Neural cell (in vitro differentiated cells): Measurements from ENCODE around the gene PTPN20. TPM values are rescaled to one million over a fixed set of nuclear protein-coding genes. Genes with fewer than 3 reads are reported as not detected.

Experiments used
- H2AFZ ChIP-seq: fragments of 200-600, 300-800 bp; sonication (generic), shearing (Covaris generic); 2 replicates; pipeline ENCODE4 v1.6.0; 2014; ENCODE audit warnings: low read depth, mild to moderate bottlenecking, antibody characterized with exemption, low read length, moderate library complexity
- H3F3A ChIP-seq: fragments of 200-600 bp; shearing (Covaris generic); 2 replicates; pipeline ENCODE4 v1.6.1; 2016; ENCODE audit warnings: mild to moderate bottlenecking, moderate library complexity, mixed read lengths, antibody characterized with exemption, low read length; ENCODE audit not compliant: insufficient read depth, poor library complexity, severe bottlenecking
- H3K27ac ChIP-seq: fragments of 200-600, 300-800 bp; sonication (generic), shearing (Covaris generic); 2 replicates; pipeline ENCODE4 v1.5.1; 2014; ENCODE audit warnings: mild to moderate bottlenecking, low read length, moderate library complexity
- H3K27me3 ChIP-seq: fragments of 300-800, 200-600 bp; sonication (generic), shearing (Covaris generic); 2 replicates; pipeline ENCODE4 v1.6.0; 2014; ENCODE audit warnings: mild to moderate bottlenecking, low read depth, low read length, moderate library complexity; ENCODE audit not compliant: insufficient read depth
- H3K36me3 ChIP-seq: fragments of 300-800, 200-600 bp; sonication (generic), shearing (Covaris generic); 2 replicates; pipeline ENCODE4 v1.5.1; 2014; ENCODE audit warnings: mild to moderate bottlenecking, antibody characterized with exemption, low read length, moderate library complexity; ENCODE audit not compliant: insufficient read depth
- H3K4me2 ChIP-seq: fragments of 300-800, 200-600 bp; sonication (generic), shearing (Covaris generic); 2 replicates; pipeline ENCODE4 v1.6.0; 2014; ENCODE audit warnings: mild to moderate bottlenecking, low read length
- H3K4me3 ChIP-seq: fragments of 300-800, 200-600 bp; sonication (generic), shearing (Covaris generic); 2 replicates; pipeline ENCODE4 v1.5.1; 2014; ENCODE audit warnings: mild to moderate bottlenecking, low read length, moderate library complexity
- H3K79me2 ChIP-seq: fragments of 200-600 bp; shearing (Covaris generic); replicated peaks from 2 replicates; pipeline ENCODE4 v1.6.0; 2014; ENCODE audit warnings: mild to moderate bottlenecking, low read length, moderate library complexity; ENCODE audit not compliant: insufficient read depth
- H3K9ac ChIP-seq: fragments of 300-800, 200-600 bp; sonication (generic), shearing (Covaris generic); 2 replicates; pipeline ENCODE4 v1.6.1; 2016; ENCODE audit warnings: mild to moderate bottlenecking, low read length, mixed read lengths
- H3K9me2 ChIP-seq: fragments of 200-600 bp; shearing (Covaris generic); 2 replicates; pipeline ENCODE4 v1.6.1; 2016; ENCODE audit warnings: mild to moderate bottlenecking, low read length, mixed read lengths; ENCODE audit not compliant: insufficient read depth
- H3K9me3 ChIP-seq: fragments of 200-600, 300-800 bp; sonication (generic), shearing (Covaris generic); 2 replicates; pipeline ENCODE4 v1.6.1; 2016; ENCODE audit warnings: mild to moderate bottlenecking, mixed run types, low read length, moderate library complexity, mixed read lengths
- H4K20me1 ChIP-seq: fragments of 200-600 bp; shearing (Covaris generic); 2 replicates; pipeline ENCODE4 v1.6.1; 2016; ENCODE audit warnings: mild to moderate bottlenecking, mixed run types; ENCODE audit not compliant: insufficient read depth
- EP300 ChIP-seq: fragments of 450-650 bp; conservative IDR thresholded peaks from 2 replicates; pipeline ENCODE4 v1.6.1; 2014; ENCODE audit warnings: antibody characterized with exemption, mild to moderate bottlenecking, moderate library complexity; ENCODE audit not compliant: poor library complexity, severe bottlenecking
- EZH2 ChIP-seq: fragments of 200-600, 300-800 bp; shearing (Covaris generic), sonication (generic); IDR thresholded peaks from 2 replicates; pipeline ENCODE4 v1.6.1; 2014; ENCODE audit warnings: antibody characterized with exemption, low read length, borderline replicate concordance, mild to moderate bottlenecking; ENCODE audit not compliant: insufficient read depth, poor library complexity, severe bottlenecking
- MXI1 ChIP-seq: fragments of 450-650 bp; conservative IDR thresholded peaks from 2 replicates; pipeline ENCODE4 v1.6.1; 2014; ENCODE audit warnings: antibody characterized with exemption, mild to moderate bottlenecking; ENCODE audit not compliant: poor library complexity, severe bottlenecking
- POLR2AphosphoS5 ChIP-seq: IDR thresholded peaks from 2 replicates; pipeline ENCODE4 v1.6.1; 2012
- RAD21 ChIP-seq: fragments of 450-650 bp; conservative IDR thresholded peaks from 2 replicates; pipeline ENCODE4 v1.6.1; 2014; ENCODE audit warnings: antibody characterized with exemption, mild to moderate bottlenecking, moderate library complexity
- SMC3 ChIP-seq: fragments of 450-650 bp; conservative IDR thresholded peaks from 2 replicates; pipeline ENCODE4 v1.6.1; 2014; ENCODE audit warnings: antibody characterized with exemption, mild to moderate bottlenecking, moderate library complexity; ENCODE audit not compliant: poor library complexity
- TAF1 ChIP-seq: IDR thresholded peaks from 2 replicates; pipeline ENCODE4 v1.6.1; 2012; ENCODE audit warnings: low read depth
- polyA plus RNA-seq: library from polyadenylated mRNA; depleted of rRNA; stranded (reverse); fragments of >200 nt; gene quantifications from 2 replicates; pipeline ENCODE4 v1.2.3, GENCODE V29; 2014
- TF ChIP-seq, protein P1 (sequence below): IDR thresholded peaks from 2 replicates; pipeline ENCODE4 v1.6.1; 2012; ENCODE audit warnings: borderline replicate concordance
- TF ChIP-seq, protein P2 (sequence below): fragments of 450-650 bp; IDR thresholded peaks from 2 replicates; pipeline ENCODE4 v1.5.1; 2014; ENCODE audit warnings: antibody characterized with exemption, mild to moderate bottlenecking, moderate library complexity; ENCODE audit not compliant: poor library complexity, severe bottlenecking

Gene PTPN20
- polyA plus RNA-seq, 1 donor from 2014 or later = not detected

DNA sequence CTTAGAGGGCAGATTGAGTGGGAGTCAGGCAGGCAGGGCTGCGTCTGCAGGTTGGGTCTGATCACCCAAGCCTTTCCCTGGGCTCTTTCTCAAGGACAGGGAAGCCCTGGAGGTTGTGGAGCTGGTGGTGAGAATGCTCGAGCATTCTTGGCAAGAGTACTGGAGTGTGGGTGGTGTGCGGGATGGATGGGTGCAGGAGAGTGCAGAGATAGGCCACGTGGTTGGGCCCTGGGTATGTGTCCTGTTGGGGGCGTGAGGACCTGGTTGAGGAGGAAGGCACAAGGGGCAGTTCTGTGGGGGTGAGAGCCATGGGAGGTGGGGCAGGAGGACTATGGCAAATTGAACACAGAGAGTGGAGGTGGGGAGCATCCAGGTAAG lies 135.9 kb downstream of the PTPN20 start:
- no peak overlapping the region for H3K4me3 ChIP-seq
- no peak for TF ChIP-seq TAF1
- TF ChIP-seq, protein P1, sequence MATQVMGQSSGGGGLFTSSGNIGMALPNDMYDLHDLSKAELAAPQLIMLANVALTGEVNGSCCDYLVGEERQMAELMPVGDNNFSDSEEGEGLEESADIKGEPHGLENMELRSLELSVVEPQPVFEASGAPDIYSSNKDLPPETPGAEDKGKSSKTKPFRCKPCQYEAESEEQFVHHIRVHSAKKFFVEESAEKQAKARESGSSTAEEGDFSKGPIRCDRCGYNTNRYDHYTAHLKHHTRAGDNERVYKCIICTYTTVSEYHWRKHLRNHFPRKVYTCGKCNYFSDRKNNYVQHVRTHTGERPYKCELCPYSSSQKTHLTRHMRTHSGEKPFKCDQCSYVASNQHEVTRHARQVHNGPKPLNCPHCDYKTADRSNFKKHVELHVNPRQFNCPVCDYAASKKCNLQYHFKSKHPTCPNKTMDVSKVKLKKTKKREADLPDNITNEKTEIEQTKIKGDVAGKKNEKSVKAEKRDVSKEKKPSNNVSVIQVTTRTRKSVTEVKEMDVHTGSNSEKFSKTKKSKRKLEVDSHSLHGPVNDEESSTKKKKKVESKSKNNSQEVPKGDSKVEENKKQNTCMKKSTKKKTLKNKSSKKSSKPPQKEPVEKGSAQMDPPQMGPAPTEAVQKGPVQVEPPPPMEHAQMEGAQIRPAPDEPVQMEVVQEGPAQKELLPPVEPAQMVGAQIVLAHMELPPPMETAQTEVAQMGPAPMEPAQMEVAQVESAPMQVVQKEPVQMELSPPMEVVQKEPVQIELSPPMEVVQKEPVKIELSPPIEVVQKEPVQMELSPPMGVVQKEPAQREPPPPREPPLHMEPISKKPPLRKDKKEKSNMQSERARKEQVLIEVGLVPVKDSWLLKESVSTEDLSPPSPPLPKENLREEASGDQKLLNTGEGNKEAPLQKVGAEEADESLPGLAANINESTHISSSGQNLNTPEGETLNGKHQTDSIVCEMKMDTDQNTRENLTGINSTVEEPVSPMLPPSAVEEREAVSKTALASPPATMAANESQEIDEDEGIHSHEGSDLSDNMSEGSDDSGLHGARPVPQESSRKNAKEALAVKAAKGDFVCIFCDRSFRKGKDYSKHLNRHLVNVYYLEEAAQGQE = no peak
- TF ChIP-seq POLR2AphosphoS5 = no peak
- TF ChIP-seq SMC3 = no peak
- no peak for TF ChIP-seq EP300
- TF ChIP-seq EZH2 = no peak
- TF ChIP-seq, protein P2, sequence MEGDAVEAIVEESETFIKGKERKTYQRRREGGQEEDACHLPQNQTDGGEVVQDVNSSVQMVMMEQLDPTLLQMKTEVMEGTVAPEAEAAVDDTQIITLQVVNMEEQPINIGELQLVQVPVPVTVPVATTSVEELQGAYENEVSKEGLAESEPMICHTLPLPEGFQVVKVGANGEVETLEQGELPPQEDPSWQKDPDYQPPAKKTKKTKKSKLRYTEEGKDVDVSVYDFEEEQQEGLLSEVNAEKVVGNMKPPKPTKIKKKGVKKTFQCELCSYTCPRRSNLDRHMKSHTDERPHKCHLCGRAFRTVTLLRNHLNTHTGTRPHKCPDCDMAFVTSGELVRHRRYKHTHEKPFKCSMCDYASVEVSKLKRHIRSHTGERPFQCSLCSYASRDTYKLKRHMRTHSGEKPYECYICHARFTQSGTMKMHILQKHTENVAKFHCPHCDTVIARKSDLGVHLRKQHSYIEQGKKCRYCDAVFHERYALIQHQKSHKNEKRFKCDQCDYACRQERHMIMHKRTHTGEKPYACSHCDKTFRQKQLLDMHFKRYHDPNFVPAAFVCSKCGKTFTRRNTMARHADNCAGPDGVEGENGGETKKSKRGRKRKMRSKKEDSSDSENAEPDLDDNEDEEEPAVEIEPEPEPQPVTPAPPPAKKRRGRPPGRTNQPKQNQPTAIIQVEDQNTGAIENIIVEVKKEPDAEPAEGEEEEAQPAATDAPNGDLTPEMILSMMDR = no peak
- TF ChIP-seq MXI1 = no peak
- TF ChIP-seq RAD21 = no peak
- no peaks in the 10 kb centered on the region for H3K79me2 ChIP-seq
- no peaks in the 10 kb centered on the region for H3K36me3 ChIP-seq
- no peaks in the 10 kb centered on the region for H4K20me1 ChIP-seq
- H3F3A ChIP-seq = no peaks in the 10 kb centered on the region
- no peak overlapping the region for H2AFZ ChIP-seq
- no peak overlapping the region for H3K4me2 ChIP-seq
- H3K9ac ChIP-seq = no peak overlapping the region
- no peaks in the 10 kb centered on the region for H3K9me2 ChIP-seq
- no peaks in the 10 kb centered on the region for H3K9me3 ChIP-seq
- H3K27me3 ChIP-seq = no peaks in the 10 kb centered on the region
- H3K27ac ChIP-seq = no peak overlapping the region

DNA sequence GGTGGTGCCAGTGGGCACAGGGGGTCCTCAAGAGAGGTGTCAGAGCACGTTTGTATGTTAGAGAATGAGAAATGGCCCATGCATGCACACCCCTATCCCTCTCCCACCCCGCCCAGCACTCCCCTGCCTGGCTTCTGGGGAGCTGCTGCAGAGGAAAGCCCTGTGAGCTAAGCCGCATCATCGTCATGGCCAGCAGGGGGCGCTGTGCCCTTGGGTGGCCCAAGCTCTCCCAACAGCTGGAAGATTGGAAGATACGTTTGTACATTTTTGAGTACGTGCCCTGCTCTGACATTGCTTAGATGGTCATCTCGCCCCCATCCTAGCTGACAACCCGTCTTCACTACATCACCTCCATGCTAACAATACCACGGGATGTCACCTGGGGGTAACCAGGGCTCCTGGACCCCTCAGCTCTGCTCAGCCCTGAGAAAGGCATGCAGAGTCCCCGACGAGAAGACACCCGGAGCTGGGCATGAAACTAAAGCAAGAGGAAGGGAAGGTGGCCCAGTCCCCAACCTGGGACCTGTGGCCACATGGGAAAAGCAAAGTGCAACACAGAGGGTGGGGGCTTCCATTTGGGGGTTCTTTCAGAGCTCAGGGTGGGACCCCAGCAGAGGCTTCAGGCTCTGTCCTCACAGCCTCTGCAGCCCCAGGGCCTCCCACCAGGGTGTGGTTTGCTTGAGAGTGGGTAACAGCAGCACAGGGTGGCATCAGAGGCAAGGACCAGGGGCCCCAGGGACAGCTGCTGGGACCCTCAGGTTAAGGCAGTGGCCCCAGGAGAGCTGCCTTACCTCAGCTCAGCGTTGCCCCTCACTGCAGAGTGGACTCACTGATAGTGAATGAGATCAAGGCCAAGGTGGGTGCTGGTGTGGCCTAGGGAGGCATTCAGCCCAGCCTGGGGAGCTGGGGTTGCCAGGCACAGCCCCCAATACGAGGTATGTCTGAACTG lies 136.6 kb downstream of the PTPN20 start:
- no peaks in the 10 kb centered on the region for H3K79me2 ChIP-seq
- no peak for TF ChIP-seq TAF1
- TF ChIP-seq RAD21 = peak; percentile 52
- TF ChIP-seq, protein P1 = no peak
- no peak for TF ChIP-seq EP300
- no peak for TF ChIP-seq EZH2
- TF ChIP-seq, protein P2 = peak; percentile 54
- peak; percentile 36 for TF ChIP-seq SMC3
- no peaks in the 10 kb centered on the region for H3K9me2 ChIP-seq
- no peaks in the 10 kb centered on the region for H3K36me3 ChIP-seq
- no peak overlapping the region for H3K4me3 ChIP-seq
- H3K9ac ChIP-seq = no peak overlapping the region
- H3K27ac ChIP-seq = no peak overlapping the region
- no peak overlapping the region for H2AFZ ChIP-seq
- H4K20me1 ChIP-seq = no peaks in the 10 kb centered on the region
- H3F3A ChIP-seq = no peaks in the 10 kb centered on the region
- H3K9me3 ChIP-seq = no peaks in the 10 kb centered on the region
- H3K4me2 ChIP-seq = no peak overlapping the region
- no peaks in the 10 kb centered on the region for H3K27me3 ChIP-seq
